Measurements from ENCODE around the gene N4BP3. TPM values are rescaled to one million over a fixed set of nuclear protein-coding genes. Genes with fewer than 3 reads are reported as not detected.

The N4BP3 gene
- total RNA-seq, 2 donors from 2014 or later = 2.3 to 4.7 TPM

DNA sequence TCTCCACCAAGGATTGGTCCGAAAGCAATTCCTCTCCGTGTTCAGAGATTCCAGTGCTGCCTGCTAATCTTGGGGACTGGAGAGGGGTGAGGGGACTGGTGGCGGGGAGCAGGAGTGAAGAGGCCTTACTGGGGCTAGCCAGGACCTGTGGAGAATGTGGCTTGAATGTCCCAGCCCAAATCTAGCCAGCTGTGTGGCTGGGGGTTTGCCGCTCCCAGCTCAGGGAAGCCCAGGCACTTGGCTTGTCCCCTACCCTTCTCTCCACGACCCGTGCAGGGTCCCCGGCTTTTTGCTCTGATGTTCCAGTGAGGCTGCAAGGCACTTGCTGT is 2.4 kb downstream of the N4BP3 start:
- Histone ChIP-seq H3K27ac (no peak overlapping the region), H3K4me1 (replicated peaks) (no peaks in the 10 kb centered on the region), H3K36me3 (no peaks in the 10 kb centered on the region), H3K9me3 (no peaks in the 10 kb centered on the region), H3K4me3 (no peak overlapping the region), H3K27me3 (replicated peaks; ENCODE audit: insufficient read depth) (no peaks in the 10 kb centered on the region)
- no peak for TF ChIP-seq POLR2A (IDR thresholded peaks at IDR 0.05)
- TF ChIP-seq POLR2AphosphoS5 (IDR thresholded peaks at IDR 0.05) = no peak
- TF ChIP-seq, protein P1, sequence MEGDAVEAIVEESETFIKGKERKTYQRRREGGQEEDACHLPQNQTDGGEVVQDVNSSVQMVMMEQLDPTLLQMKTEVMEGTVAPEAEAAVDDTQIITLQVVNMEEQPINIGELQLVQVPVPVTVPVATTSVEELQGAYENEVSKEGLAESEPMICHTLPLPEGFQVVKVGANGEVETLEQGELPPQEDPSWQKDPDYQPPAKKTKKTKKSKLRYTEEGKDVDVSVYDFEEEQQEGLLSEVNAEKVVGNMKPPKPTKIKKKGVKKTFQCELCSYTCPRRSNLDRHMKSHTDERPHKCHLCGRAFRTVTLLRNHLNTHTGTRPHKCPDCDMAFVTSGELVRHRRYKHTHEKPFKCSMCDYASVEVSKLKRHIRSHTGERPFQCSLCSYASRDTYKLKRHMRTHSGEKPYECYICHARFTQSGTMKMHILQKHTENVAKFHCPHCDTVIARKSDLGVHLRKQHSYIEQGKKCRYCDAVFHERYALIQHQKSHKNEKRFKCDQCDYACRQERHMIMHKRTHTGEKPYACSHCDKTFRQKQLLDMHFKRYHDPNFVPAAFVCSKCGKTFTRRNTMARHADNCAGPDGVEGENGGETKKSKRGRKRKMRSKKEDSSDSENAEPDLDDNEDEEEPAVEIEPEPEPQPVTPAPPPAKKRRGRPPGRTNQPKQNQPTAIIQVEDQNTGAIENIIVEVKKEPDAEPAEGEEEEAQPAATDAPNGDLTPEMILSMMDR (IDR thresholded peaks at IDR 0.05) = no peak
- DNase-seq (ENCODE audit: low spot score) = no peak
- intact Hi-C loops (cut with DNase I) = no loop called here
- 48% methylated on average over 7 of the region's 7 CpGs for WGBS

DNA sequence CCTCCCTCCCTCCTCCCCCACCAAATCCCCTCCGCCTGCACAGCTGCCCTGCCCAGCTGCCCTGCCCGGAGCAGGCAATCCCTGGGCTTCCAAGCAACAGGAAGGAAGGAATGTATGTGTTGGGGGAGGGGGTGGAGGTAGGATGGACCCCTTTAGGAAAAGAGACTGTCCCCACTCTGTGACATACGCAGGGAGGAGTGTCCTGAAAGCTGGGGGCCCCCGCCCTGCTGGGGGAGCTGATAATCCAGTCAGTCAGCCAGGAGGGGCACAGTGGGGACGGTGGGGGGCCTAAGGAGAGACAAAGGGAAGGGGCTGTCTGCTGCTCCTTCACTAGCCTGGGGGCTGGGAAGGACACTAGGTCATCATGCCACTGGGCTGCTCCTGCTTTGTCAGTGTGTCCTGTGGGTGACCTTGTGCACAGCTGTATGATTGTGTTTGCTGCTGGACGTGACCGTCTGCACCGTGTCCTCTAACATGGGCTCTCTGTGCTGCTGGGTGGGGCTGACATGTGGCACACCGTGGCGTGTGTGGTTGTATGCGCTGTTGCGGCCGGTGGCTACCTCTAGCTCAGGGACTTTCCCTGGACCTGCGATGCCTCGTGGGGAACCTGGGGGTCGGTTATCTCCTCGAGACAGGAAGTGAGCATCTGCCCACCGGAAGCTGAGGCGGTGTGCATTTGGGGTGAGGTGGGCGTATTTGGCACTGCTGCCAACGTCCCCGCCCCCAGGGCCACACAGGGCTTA is 3.0 kb downstream of the N4BP3 start:
- TF ChIP-seq POLR2A (IDR thresholded peaks at IDR 0.05) (no peak), POLR2AphosphoS5 (IDR thresholded peaks at IDR 0.05) (no peak)
- TF ChIP-seq, protein P1 (IDR thresholded peaks at IDR 0.05) = no peak
- H3K4me1 ChIP-seq (replicated peaks) = peaks cover 3% of the 10 kb centered on the region
- H3K36me3 ChIP-seq = no peaks in the 10 kb centered on the region
- 44% methylated on average over 18 of the region's 22 CpGs for WGBS
- no peak for DNase-seq (ENCODE audit: low spot score)
- no peak overlapping the region for H3K27ac ChIP-seq
- intact Hi-C loops (cut with DNase I) = no loop called here
- no peaks in the 10 kb centered on the region for H3K27me3 ChIP-seq (replicated peaks; ENCODE audit: insufficient read depth)
- no peaks in the 10 kb centered on the region for H3K9me3 ChIP-seq
- H3K4me3 ChIP-seq = no peak overlapping the region

DNA sequence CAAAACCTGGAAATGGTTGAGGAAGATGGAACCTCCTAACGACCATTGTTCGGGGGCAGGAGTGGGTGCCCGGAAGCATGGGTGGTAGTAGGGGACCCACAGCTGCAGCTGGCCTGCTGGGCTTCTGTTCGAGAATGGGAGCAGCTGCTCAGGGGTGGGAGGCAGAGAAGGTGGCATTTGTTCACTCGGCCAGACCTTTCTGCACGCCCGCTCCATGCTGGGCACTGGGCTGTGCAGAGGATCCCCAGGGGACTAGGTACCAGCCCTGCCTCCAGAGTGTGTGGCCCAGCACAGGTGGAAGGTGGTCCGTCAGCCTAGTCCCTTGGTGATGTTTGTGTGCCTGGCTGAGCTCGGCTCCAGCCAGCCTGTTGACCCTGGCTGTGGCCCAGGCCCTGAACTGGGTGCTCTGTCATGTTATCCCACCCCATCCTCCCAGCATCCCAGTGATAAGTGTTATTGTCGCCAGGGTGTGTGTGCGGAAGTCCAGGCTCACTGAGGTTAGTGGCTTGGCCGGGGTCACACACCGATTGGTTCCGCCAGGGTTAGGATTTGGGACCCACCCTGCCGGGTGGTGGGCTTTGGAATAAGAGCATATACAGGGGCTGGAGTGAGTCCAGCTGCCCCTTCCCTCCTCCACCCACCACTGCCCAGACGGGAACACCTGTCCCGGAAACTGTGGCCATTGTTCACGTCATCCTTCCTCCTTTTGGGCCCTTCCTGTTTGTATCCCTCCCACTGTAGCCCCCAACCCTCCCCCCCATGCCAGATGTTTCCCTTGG is 4.8 kb downstream of the N4BP3 start:
- Histone ChIP-seq H3K27me3 (replicated peaks; ENCODE audit: insufficient read depth) (no peaks in the 10 kb centered on the region), H3K4me3 (no peak overlapping the region), H3K36me3 (no peaks in the 10 kb centered on the region), H3K27ac (no peak overlapping the region), H3K9me3 (no peaks in the 10 kb centered on the region), H3K4me1 (replicated peaks) (peaks cover 5% of the 10 kb centered on the region)
- 86% methylated on average over 17 of the region's 18 CpGs for WGBS
- no peak for DNase-seq (ENCODE audit: low spot score)
- TF ChIP-seq, protein P1 (IDR thresholded peaks at IDR 0.05) = no peak
- TF ChIP-seq POLR2A (IDR thresholded peaks at IDR 0.05) (no peak), POLR2AphosphoS5 (IDR thresholded peaks at IDR 0.05) (no peak)
- intact Hi-C loops (cut with DNase I) = no loop called here

DNA sequence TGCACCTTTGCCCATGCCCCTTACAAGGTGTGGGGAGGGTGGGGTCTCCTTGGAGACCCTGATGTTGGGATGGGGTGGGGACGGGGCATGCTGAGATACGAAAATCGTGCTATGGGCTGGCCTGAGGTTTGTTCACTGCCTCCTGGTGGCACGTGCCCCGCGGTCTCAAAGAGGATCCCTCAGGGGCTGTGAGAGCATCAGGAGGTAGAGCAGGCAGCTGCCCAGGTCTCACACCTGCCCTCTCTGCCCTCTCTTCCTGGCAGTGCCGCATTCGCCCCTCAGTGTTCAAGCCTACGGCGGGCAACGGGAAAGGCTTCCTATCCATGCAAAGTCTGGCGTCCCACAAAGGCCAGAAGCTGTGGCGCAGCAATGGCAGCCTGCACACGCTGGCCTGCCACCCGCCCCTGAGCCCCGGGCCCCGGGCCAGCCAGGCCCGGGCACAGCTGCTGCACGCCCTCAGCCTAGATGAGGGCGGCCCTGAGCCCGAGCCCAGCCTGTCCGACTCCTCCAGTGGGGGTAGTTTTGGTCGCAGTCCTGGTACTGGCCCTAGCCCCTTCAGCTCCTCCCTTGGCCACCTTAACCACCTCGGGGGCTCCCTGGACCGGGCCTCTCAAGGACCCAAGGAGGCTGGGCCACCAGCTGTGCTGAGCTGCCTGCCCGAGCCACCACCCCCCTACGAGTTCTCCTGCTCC is 6.7 kb downstream of the N4BP3 start:
- peaks cover 17% of the 10 kb centered on the region for H3K4me1 ChIP-seq (replicated peaks)
- no peak for TF ChIP-seq POLR2AphosphoS5 (IDR thresholded peaks at IDR 0.05)
- TF ChIP-seq, protein P1 (IDR thresholded peaks at IDR 0.05) = no peak
- TF ChIP-seq POLR2A (IDR thresholded peaks at IDR 0.05) = no peak

More for the DNA sequence above, 6.7 kb downstream of the N4BP3 start:
- intact Hi-C loops (cut with DNase I) = no loop called here
- no peak overlapping the region for H3K27ac ChIP-seq
- H3K4me3 ChIP-seq = no peak overlapping the region
- H3K27me3 ChIP-seq (replicated peaks; ENCODE audit: insufficient read depth) = no peaks in the 10 kb centered on the region
- 86% methylated on average over 27 of the region's 27 CpGs for WGBS
- no peaks in the 10 kb centered on the region for H3K36me3 ChIP-seq
- DNase-seq (ENCODE audit: low spot score) = no peak
- no peaks in the 10 kb centered on the region for H3K9me3 ChIP-seq
